Suprapubic skin (tissue), 4 donors: ENCODE measurements around the gene ALDH3B2.

ENCODE experiments used
- EP300 ChIP-seq: sonication (generic); formaldehyde crosslinking; IDR thresholded peaks from one replicate; pipeline ENCODE4 v1.6.1; 2017; ENCODE audit warnings: antibody characterized with exemption
- POLR2A ChIP-seq, 2 donors: fragments of 450-650 bp; IDR thresholded peaks; one replicate each; pipeline ENCODE4 v1.6.1; 2017; ENCODE audit warnings: antibody characterized with exemption in 2 of 2, mild to moderate bottlenecking in 2 of 2, moderate library complexity in 2 of 2
- POLR2AphosphoS5 ChIP-seq, 3 donors: sonication (generic); formaldehyde crosslinking; IDR thresholded peaks; one replicate each; pipeline ENCODE4 v1.6.1; 2017; ENCODE audit warnings: antibody characterized with exemption in 3 of 3
- TF ChIP-seq, protein P1 (sequence below), 2 donors: fragments of 200-600 bp in 1 of 2; fragments of 450-650 bp in 1 of 2; sonication (generic) in 1 of 2; IDR thresholded peaks; one replicate each; pipeline ENCODE4 v1.5.1; 2016 to 2019; ENCODE audit warnings: antibody characterized with exemption in 2 of 2, mild to moderate bottlenecking in 1 of 2, moderate library complexity in 1 of 2

DNA sequence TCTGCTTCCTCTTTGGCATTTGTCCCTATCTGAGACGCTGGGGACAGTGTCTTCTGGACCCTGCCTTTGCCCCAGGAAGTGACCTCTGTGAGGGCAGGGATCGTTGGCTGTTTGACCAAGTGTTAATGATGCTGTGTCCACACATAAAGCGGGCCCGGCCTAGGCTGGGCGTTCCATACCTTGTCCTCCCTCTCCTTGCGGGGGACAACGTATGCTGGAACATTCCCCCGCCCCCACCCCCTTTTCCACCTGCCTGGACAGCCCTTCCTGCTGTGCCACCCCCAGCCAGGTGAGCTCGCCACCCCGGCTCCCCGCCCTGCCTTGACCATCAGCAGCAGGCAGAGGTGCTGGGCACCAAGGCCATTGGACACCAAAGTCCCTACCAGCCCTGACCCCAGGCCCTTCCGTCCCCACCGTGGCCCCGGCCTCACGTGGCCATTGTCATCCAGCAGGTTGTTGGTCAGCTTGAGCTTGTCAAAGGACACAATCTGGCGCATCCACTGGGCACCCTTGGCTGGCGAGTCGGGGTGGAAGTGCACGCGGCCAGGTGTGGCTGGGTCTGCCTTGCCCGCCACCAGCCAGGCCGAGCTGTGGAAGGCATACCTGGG, 40.6 kb downstream of the ALDH3B2 start:
- no peak for TF ChIP-seq POLR2A (IDR thresholded peaks at IDR 0.05)
- TF ChIP-seq, protein P1, sequence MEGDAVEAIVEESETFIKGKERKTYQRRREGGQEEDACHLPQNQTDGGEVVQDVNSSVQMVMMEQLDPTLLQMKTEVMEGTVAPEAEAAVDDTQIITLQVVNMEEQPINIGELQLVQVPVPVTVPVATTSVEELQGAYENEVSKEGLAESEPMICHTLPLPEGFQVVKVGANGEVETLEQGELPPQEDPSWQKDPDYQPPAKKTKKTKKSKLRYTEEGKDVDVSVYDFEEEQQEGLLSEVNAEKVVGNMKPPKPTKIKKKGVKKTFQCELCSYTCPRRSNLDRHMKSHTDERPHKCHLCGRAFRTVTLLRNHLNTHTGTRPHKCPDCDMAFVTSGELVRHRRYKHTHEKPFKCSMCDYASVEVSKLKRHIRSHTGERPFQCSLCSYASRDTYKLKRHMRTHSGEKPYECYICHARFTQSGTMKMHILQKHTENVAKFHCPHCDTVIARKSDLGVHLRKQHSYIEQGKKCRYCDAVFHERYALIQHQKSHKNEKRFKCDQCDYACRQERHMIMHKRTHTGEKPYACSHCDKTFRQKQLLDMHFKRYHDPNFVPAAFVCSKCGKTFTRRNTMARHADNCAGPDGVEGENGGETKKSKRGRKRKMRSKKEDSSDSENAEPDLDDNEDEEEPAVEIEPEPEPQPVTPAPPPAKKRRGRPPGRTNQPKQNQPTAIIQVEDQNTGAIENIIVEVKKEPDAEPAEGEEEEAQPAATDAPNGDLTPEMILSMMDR (IDR thresholded peaks at IDR 0.05), result no peak
- no peak for TF ChIP-seq EP300
- TF ChIP-seq POLR2AphosphoS5 (IDR thresholded peaks at IDR 0.05), result no peak
